Keratinocyte (primary cell): ENCODE data around the gene NFE2L3. TPM values are rescaled to one million over a fixed set of nuclear protein-coding genes. Genes with fewer than 3 reads are reported as not detected.

Experiments
- DNase-seq: peaks from one replicate; pipeline ENCODE4 v3.0.0-alpha.2; 2011; ENCODE audit warnings: low read depth, missing footprints, low spot score
- FAIRE-seq: peaks from 2 replicates; lab custom pipeline; 2011; peaks lifted over from hg19 to GRCh38; lab: Jason Lieb, UNC
- H2AFZ ChIP-seq: 2 replicates; pipeline ENCODE4 v1.6.0; 2012; ENCODE audit warnings: low read length, control low read depth, inconsistent platforms; ENCODE audit not compliant: control insufficient read depth
- H3K27ac ChIP-seq: 2 replicates; pipeline ENCODE4 v1.5.1; 2011; ENCODE audit warnings: low read length; ENCODE audit not compliant: control insufficient read depth, insufficient read depth
- H3K27me3 ChIP-seq: 3 replicates; pipeline ENCODE4 v1.6.0; 2011; ENCODE audit warnings: low read length; ENCODE audit not compliant: control insufficient read depth, insufficient read depth; ENCODE audit errors: extremely low read depth
- H3K36me3 ChIP-seq, 2 experiments: 2 replicates in 1 of 2; 3 replicates in 1 of 2; pipeline ENCODE4 v1.5.1; 2011; ENCODE audit warnings: low read length in 2 of 2, mild to moderate bottlenecking in 1 of 2; ENCODE audit not compliant: control insufficient read depth in 2 of 2, insufficient read depth in 2 of 2; ENCODE audit errors: extremely low read depth in 1 of 2
- H3K4me1 ChIP-seq: 3 replicates; pipeline ENCODE4 v1.5.1; 2011; ENCODE audit warnings: low read length; ENCODE audit not compliant: control insufficient read depth, insufficient read depth; ENCODE audit errors: extremely low read depth
- H3K4me2 ChIP-seq: 3 replicates; pipeline ENCODE4 v1.6.0; 2011; ENCODE audit warnings: low read depth, low read length; ENCODE audit not compliant: control insufficient read depth, insufficient read depth; ENCODE audit errors: extremely low read depth
- H3K4me3 ChIP-seq, 3 experiments: fragments of 200-600 bp in 1 of 3; sonication (generic) in 1 of 3; 2 replicates in 2 of 3; 3 replicates in 1 of 3; pipeline ENCODE4 v1.5.1; 2011 to 2016; ENCODE audit warnings: low read length in 3 of 3, mild to moderate bottlenecking in 3 of 3, control low read depth in 2 of 3, inconsistent platforms in 1 of 3, low read depth in 1 of 3, mixed read lengths in 1 of 3, mixed run types in 1 of 3, moderate library complexity in 1 of 3; ENCODE audit not compliant: control insufficient read depth in 2 of 3, insufficient read depth in 2 of 3; ENCODE audit errors: extremely low read depth in 1 of 3
- H3K79me2 ChIP-seq: 2 replicates; pipeline ENCODE4 v1.6.0; 2012; ENCODE audit warnings: low read length; ENCODE audit not compliant: control insufficient read depth, insufficient read depth
- H3K9ac ChIP-seq: 3 replicates; pipeline ENCODE4 v1.6.0; 2011; ENCODE audit warnings: low read length; ENCODE audit not compliant: control insufficient read depth, insufficient read depth; ENCODE audit errors: extremely low read depth
- H3K9me1 ChIP-seq: 3 replicates; pipeline ENCODE4 v1.6.0; 2011; ENCODE audit warnings: low read length; ENCODE audit not compliant: control insufficient read depth, insufficient read depth; ENCODE audit errors: extremely low read depth
- H3K9me3 ChIP-seq: 2 replicates; pipeline ENCODE4 v1.5.1; 2012; ENCODE audit warnings: low read depth, low read length; ENCODE audit not compliant: control insufficient read depth
- H4K20me1 ChIP-seq: 3 replicates; pipeline ENCODE4 v1.6.0; 2011; ENCODE audit warnings: low read length; ENCODE audit not compliant: control insufficient read depth, insufficient read depth; ENCODE audit errors: extremely low read depth
- CTCF ChIP-seq, 3 experiments: IDR thresholded peaks in 1 of 3; conservative IDR thresholded peaks in 1 of 3; optimal IDR thresholded peaks in 1 of 3; 2 replicates in 2 of 3; 3 replicates in 1 of 3; pipeline versions ENCODE3 to v1.5.1; 2011; ENCODE audit warnings: low read length in 3 of 3, mild to moderate bottlenecking in 3 of 3, moderate library complexity in 2 of 3, control low read depth in 1 of 3, inconsistent platforms in 1 of 3; ENCODE audit not compliant: insufficient read depth in 2 of 3; ENCODE audit errors: extremely low read depth in 1 of 3
- EZH2 ChIP-seq: IDR thresholded peaks from one replicate; pipeline ENCODE4 v1.6.1; 2012; ENCODE audit warnings: inconsistent platforms, mild to moderate bottlenecking, low read length, moderate library complexity
- dilution Hi-C: fragments of 300-500 bp; cut with MboI; formaldehyde crosslinking; loops from one replicate; pipeline ENCODE4 v1.7.0; 2020; ENCODE audit warnings: low sequenced_read_pairs; ENCODE audit not compliant: extremely low pct_ligation_motif_present
- polyA plus RNA-seq, 5 experiments: library from polyadenylated mRNA; depleted of rRNA in 3 of 5; stranded (reverse) in 3 of 5; stranded (forward) in 1 of 5; unstranded in 1 of 5; fragments of >200 nt; gene quantifications; 1 replicate in 1 of 5; 2 replicates in 3 of 5; 3 replicates in 1 of 5; pipeline versions ENCODE4 v1.2.1 to v1.2.3, GENCODE V29; 2011 to 2012; ENCODE audit warnings: missing spikeins in 2 of 5, low read depth in 1 of 5, low replicate concordance in 1 of 5

The NFE2L3 gene
- polyA plus RNA-seq, 1 donor (not counting 4 experiments of a cell fraction or from before 2014, with no cell fraction given): 17.8 TPM

DNA sequence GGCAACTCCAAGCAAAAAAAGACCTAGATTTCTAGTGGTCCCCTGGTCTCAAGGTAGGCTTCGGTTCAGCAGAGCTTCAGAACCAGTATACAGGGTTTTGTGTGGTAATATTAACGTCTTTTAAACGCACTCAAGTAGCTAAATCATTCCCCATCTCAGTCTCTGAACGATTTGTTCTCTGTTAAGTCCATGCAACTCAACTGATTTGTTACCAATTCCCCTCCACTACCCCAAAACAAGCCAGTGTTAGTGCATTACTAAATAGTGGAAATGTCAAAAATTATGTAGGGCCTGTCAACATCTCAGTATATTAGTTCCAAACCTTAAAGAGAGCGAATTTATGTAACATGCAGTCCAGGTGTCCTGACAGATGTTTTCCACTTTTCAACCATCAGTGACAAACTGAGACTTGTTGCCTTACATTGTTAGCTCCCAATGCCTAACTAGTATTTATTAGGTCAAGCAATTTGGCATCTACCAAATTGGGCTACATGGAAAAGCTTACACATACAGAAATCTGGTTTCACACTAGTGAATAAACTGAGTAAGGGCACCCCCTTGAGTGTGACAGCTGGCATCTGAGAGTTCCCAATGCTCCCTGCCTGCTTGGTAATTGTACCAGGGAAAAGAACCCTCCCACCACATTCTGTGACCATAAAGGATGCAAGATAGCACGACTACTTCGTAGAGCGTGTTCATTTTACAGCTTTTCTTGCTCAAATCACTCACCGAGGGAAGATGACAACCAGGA is 36.4 kb downstream of the NFE2L3 start:
- H4K20me1 ChIP-seq: peaks cover 17% of the 10 kb centered on the region
- no peak overlapping the region for H2AFZ ChIP-seq
- no peak overlapping the region for H3K4me3 ChIP-seq
- dilution Hi-C loops: no loop called here
- TF ChIP-seq CTCF (optimal IDR thresholded peaks at IDR 0.05 in 1 of 3, IDR thresholded peaks at IDR 0.05 in 1 of 3, conservative IDR thresholded peaks at IDR 0.05 in 1 of 3; ENCODE audit: extremely low read depth in 1 of 3, insufficient read depth in 2 of 3, low read length in 3 of 3) (no peak), EZH2 (no peak)
- peaks cover 23% of the 10 kb centered on the region for H3K79me2 ChIP-seq
- no peak for DNase-seq
- H3K9me1 ChIP-seq: no peaks in the 10 kb centered on the region
- H3K9me3 ChIP-seq: no peaks in the 10 kb centered on the region
- FAIRE-seq: no peak
- no peak overlapping the region for H3K9ac ChIP-seq
- no peaks in the 10 kb centered on the region for H3K27me3 ChIP-seq
- H3K4me1 ChIP-seq: no peaks in the 10 kb centered on the region
- H3K36me3 ChIP-seq: peaks cover 23 to 52% of the 10 kb centered on the region in 2 experiments
- H3K27ac ChIP-seq: no peak overlapping the region
- no peak overlapping the region for H3K4me2 ChIP-seq

DNA sequence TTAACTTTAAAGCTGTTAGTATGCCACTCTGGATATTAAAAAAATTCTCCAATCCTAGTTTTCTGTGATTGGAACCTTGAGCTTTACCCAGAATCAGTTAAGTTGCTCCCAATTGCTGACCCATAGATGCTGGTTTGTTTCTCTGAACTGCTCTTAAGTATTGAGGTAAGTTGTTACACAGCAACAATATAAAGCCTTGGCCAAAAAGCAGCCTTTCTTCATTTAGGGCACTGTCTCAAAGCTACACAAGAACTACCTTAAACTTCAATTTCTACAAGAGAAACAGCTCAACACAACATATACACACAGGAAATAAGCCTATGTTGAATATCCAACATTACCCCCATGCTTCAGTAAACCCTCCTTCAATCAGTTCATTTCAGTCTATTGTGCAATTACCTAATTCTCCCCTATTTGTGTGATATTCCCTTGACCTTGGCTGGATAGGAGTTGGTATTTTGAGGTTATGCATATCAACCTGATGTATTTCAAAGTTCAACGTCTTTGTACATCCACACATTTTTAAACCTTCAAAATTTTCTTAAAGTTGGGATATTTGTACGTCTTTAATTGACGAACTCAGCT is 37.1 kb downstream of the NFE2L3 start:
- Histone ChIP-seq H3K4me2 (no peak overlapping the region), H2AFZ (no peak overlapping the region), H4K20me1 (peaks cover 21% of the 10 kb centered on the region), H3K79me2 (peaks cover 30% of the 10 kb centered on the region), H3K9ac (no peak overlapping the region), H3K4me1 (no peaks in the 10 kb centered on the region), H3K27ac (no peak overlapping the region), H3K9me3 (no peaks in the 10 kb centered on the region), H3K36me3 (peaks cover 26 to 58% of the 10 kb centered on the region in 2 experiments), H3K4me3 (no peak overlapping the region), H3K9me1 (no peaks in the 10 kb centered on the region), H3K27me3 (no peaks in the 10 kb centered on the region)
- DNase-seq (no peak), FAIRE-seq (no peak)
- dilution Hi-C loops: no loop called here
- TF ChIP-seq EZH2 (no peak), CTCF (optimal IDR thresholded peaks at IDR 0.05 in 1 of 3, IDR thresholded peaks at IDR 0.05 in 1 of 3, conservative IDR thresholded peaks at IDR 0.05 in 1 of 3; ENCODE audit: extremely low read depth in 1 of 3, insufficient read depth in 2 of 3, low read length in 3 of 3) (no peak)
